MM.1S (cell line): ENCODE results near the gene PYCARD.

ENCODE experiments used
- DNase-seq: peaks from one replicate; pipeline ENCODE4 v3.0.0-alpha.2; 2015
- H2AFZ ChIP-seq: fragments of 300-600 bp; sonication (generic); 2 replicates; pipeline ENCODE4 v1.6.0; 2016; ENCODE audit warnings: antibody characterized with exemption, low read length
- H3F3A ChIP-seq: fragments of 300-600 bp; sonication (generic); 2 replicates; pipeline ENCODE4 v1.6.1; 2016; ENCODE audit warnings: mild to moderate bottlenecking, antibody characterized with exemption, low read length, moderate library complexity, mixed read lengths; ENCODE audit not compliant: insufficient read depth
- H3K27ac ChIP-seq: fragments of 300-600 bp; sonication (generic); 2 replicates; pipeline ENCODE4 v1.5.1; 2016; ENCODE audit warnings: mild to moderate bottlenecking, low read length
- H3K27me3 ChIP-seq: fragments of 300-600 bp; sonication (generic); replicated peaks from 2 replicates; pipeline ENCODE4 v1.6.0; 2016; ENCODE audit warnings: low read length; ENCODE audit not compliant: insufficient read depth
- H3K36me3 ChIP-seq: fragments of 300-600 bp; sonication (generic); replicated peaks from 2 replicates; pipeline ENCODE4 v1.6.1; 2016; ENCODE audit warnings: mild to moderate bottlenecking, low read length, mixed read lengths; ENCODE audit not compliant: insufficient read depth
- H3K4me1 ChIP-seq: fragments of 300-600 bp; sonication (generic); 2 replicates; pipeline ENCODE4 v1.6.1; 2016; ENCODE audit warnings: low read length, mixed read lengths
- H3K4me2 ChIP-seq: fragments of 300-600 bp; sonication (generic); 2 replicates; pipeline ENCODE4 v1.6.0; 2016; ENCODE audit warnings: low read depth, low read length
- H3K4me3 ChIP-seq: fragments of 300-600 bp; sonication (generic); 2 replicates; pipeline ENCODE4 v1.5.1; 2016; ENCODE audit warnings: low read length, mixed read lengths
- H3K79me2 ChIP-seq: fragments of 300-600 bp; sonication (generic); 2 replicates; pipeline ENCODE4 v1.6.1; 2016; ENCODE audit warnings: mixed run types, low read length, mixed read lengths
- H3K9ac ChIP-seq: fragments of 300-600 bp; sonication (generic); 2 replicates; pipeline ENCODE4 v1.6.1; 2016; ENCODE audit warnings: low read length, mixed read lengths
- H3K9me2 ChIP-seq: fragments of 300-600 bp; sonication (generic); replicated peaks from 2 replicates; pipeline ENCODE4 v1.6.1; 2016; ENCODE audit warnings: mild to moderate bottlenecking, low read length, mixed read lengths; ENCODE audit not compliant: insufficient read depth
- H3K9me3 ChIP-seq: fragments of 300-600 bp; sonication (generic); replicated peaks from 2 replicates; pipeline ENCODE4 v1.6.1; 2016; ENCODE audit warnings: mild to moderate bottlenecking, low read length, mixed read lengths; ENCODE audit not compliant: insufficient read depth
- H4K20me1 ChIP-seq: fragments of 300-600 bp; sonication (generic); 2 replicates; pipeline ENCODE4 v1.6.1; 2016; ENCODE audit warnings: mild to moderate bottlenecking, low read length, moderate library complexity, mixed read lengths; ENCODE audit not compliant: insufficient read depth
- CTCF ChIP-seq: fragments of 300-600 bp; sonication (generic); IDR thresholded peaks from 2 replicates; pipeline ENCODE4 v1.5.1; 2016; ENCODE audit warnings: antibody characterized with exemption, low read length, mixed read lengths
- EZH2 ChIP-seq: fragments of 300-600 bp; sonication (generic); optimal IDR thresholded peaks from 2 replicates; pipeline ENCODE3; 2017; ENCODE audit warnings: low read depth, mild to moderate bottlenecking, antibody characterized with exemption, low read length, mixed read lengths
- EZH2phosphoT487 ChIP-seq: fragments of 300-600 bp; sonication (generic); IDR thresholded peaks from 2 replicates; pipeline ENCODE4 v1.6.1; 2018; ENCODE audit warnings: antibody characterized with exemption, low read length

Gene PYCARD

GRCh38 chr16:31193874-31194273 is 8.7 kb downstream of the PYCARD start:
- H3K9me2 ChIP-seq: no peaks in the 10 kb centered on the region
- no peak overlapping the region for H2AFZ ChIP-seq
- TF ChIP-seq CTCF (no peak), EZH2phosphoT487 (no peak), EZH2 (no peak)
- H3K27ac ChIP-seq: no peak overlapping the region
- no peaks in the 10 kb centered on the region for H3K27me3 ChIP-seq
- H3F3A ChIP-seq: peaks cover 16% of the 10 kb centered on the region
- no peaks in the 10 kb centered on the region for H3K9me3 ChIP-seq
- H3K4me2 ChIP-seq: no peak overlapping the region
- no peaks in the 10 kb centered on the region; the same call in 1 of the 2 replicates for H3K4me1 ChIP-seq
- no peak overlapping the region for H3K9ac ChIP-seq
- H3K4me3 ChIP-seq: no peak overlapping the region
- no peaks in the 10 kb centered on the region; the same call in 1 of the 2 replicates for H4K20me1 ChIP-seq
- DNase-seq: no peak
- H3K79me2 ChIP-seq: peaks cover 21% of the 10 kb centered on the region
- peaks cover 29% of the 10 kb centered on the region for H3K36me3 ChIP-seq

DNA sequence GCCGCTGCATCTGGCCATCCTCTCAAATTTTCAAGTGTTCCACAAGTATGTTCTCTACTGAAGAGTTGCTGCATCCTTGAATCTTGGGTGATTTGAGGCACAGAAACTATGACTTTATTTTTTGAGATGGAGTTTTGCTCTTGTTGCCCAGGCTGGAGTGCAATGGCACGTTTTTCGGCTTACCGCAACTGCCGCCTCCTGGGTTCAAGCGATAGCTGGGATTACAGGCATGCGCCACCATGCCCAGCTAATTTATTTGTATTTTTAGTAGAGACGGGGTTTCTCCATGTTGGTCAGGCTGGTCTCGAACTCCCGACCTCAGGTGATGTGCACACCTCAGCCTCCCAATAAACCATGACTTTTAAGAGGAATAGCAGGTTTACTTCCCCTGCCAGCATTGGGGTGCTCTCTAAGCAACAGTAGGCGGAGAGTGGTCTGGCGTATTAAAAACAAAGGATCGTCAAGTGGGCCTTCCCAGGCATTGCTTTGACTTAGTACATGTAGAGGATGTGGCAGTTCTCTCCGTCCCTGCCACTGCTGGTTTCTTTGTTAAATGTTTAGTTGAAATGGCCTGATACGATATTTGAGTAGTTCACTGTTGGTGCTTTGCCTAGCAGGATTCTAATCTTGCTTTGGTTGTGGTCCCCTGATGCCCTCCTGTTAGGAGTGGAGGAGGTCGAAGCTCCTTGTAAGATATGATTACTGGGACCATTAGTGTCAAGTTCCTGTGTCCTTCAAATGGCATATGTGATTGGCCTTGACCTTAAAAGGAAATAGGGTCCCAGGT is 9.5 kb downstream of the PYCARD start:
- Histone ChIP-seq H3K4me1 (no peaks in the 10 kb centered on the region; the same call in 1 of the 2 replicates), H2AFZ (no peak overlapping the region), H3K27me3 (no peaks in the 10 kb centered on the region), H3K36me3 (peaks cover 33% of the 10 kb centered on the region), H3K9me3 (no peaks in the 10 kb centered on the region), H3K4me2 (no peak overlapping the region), H3F3A (peaks cover 11% of the 10 kb centered on the region), H3K79me2 (peaks cover 28% of the 10 kb centered on the region), H3K27ac (no peak overlapping the region), H3K9me2 (no peaks in the 10 kb centered on the region), H3K4me3 (no peak overlapping the region), H3K9ac (no peak overlapping the region), H4K20me1 (no peaks in the 10 kb centered on the region; the same call in 1 of the 2 replicates)
- DNase-seq: no peak
- TF ChIP-seq CTCF (no peak), EZH2 (no peak), EZH2phosphoT487 (no peak)

DNA sequence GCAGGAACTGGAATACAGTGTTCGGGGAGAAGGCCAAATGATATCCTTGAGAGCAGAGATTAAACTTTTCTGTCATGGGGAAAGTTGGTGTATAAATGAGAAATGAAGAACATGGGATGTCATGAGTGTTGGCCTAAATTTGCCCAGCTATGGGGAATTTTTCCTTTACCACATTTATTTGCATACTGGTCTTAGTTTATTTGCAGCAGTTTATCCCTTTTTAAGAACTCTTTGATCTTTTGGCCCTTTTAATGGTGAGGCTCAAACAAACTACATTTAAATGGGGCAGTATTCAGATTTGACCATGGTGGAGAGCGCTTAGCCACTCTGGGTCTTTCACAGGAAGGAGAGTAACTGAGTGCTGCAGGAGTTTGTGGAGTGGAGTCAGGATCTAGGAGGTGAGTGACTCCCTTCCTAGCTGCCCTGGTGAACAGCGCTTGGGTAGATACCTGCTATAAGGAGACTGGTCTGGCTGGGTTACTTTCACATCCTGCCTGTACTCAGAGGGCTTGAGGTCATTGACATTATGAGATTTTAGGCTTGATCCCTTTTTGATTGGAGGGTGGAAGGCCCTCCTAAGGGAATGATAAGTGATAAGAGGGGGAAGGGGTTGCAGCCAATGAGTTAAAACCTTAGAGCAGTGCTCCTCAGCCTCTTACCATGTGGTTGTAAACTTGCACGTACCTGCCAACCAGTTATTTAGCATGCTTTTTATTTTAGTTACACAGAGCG is 10.7 kb downstream of the PYCARD start:
- no peaks in the 10 kb centered on the region; the same call in 1 of the 2 replicates for H3K4me1 ChIP-seq
- no peak overlapping the region for H3K9ac ChIP-seq
- H3K9me3 ChIP-seq: no peaks in the 10 kb centered on the region
- peaks cover 39% of the 10 kb centered on the region for H3K79me2 ChIP-seq
- TF ChIP-seq EZH2phosphoT487 (no peak), CTCF (no peak), EZH2 (no peak)
- no peak overlapping the region for H2AFZ ChIP-seq
- H3K4me2 ChIP-seq: no peak overlapping the region
- no peak overlapping the region for H3K4me3 ChIP-seq
- no peak overlapping the region for H3K27ac ChIP-seq
- H3K9me2 ChIP-seq: no peaks in the 10 kb centered on the region
- H3F3A ChIP-seq: peaks cover 7% of the 10 kb centered on the region
- peaks cover 36% of the 10 kb centered on the region for H3K36me3 ChIP-seq
- H3K27me3 ChIP-seq: no peaks in the 10 kb centered on the region
- no peak for DNase-seq
- no peaks in the 10 kb centered on the region; the same call in 1 of the 2 replicates for H4K20me1 ChIP-seq
